G401 (cell line): ENCODE data around the gene TMEM255A. TPM values are rescaled to one million over a fixed set of nuclear protein-coding genes. Genes with fewer than 3 reads are reported as not detected.
"Not testable (repeated sequence)": the region's sequence is repeated elsewhere in the genome, so short reads cannot be mapped to it uniquely, and the experiment has no call there.

Experiments used
- DNase-seq: peaks from one replicate; pipeline ENCODE4 v3.0.0-alpha.2; 2015; ENCODE audit warnings: low spot score
- in situ Hi-C: cut with HindIII; loops from 2 replicates; pipeline ENCODE4 v1.10.0; 2016; ENCODE audit warnings: low sequenced_read_pairs, mixed read lengths
- total RNA-seq: library from RNA; depleted of rRNA; stranded (reverse); fragments of >200 nt; shearing (Covaris generic); gene quantifications from 2 replicates; pipeline ENCODE4 v1.2.3, GENCODE V29; 2014; rRNA removed

Gene TMEM255A
- not detected in 2 replicates for total RNA-seq

DNA sequence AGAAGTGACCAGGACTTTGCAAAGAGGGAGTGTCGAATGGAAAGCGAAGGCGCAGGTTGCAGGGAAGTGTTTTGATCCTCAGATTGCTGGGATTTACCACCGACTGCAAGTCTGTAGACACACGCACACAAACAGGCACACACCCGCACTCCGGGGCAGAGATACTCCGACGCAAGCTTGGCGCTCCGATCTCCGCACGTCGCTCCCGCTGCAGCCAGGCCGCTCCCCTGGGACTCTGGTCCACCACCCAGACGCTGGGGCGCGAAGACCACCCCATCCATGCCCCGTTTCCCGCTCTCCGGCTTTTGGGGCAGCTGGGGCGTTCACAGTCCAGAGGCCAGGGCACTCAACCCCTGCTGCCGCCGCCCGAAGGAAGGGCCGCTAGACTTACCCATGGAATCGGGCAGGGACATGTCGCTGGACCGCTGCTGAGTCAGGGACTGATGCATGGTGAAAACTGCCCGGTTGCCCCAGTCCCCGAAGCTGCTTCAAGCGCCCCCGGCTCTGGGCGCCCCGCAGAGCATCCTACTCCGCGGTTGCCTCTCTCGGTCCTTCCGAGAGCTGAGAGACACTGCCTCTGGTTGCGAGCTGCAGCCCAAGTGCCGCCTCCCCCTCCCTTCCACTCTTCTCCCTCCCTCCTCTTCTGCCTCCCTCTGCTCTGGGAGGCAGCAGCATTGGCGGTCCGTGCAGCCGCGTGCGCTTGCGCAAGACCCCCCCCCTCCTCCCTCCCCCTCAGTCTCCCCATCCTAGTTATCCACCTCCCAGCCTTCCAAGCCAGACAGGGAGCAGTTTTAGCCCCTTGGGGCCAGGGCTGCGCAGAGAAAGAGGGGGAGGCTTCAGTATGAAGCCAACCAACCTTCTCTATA, at the start of gene TMEM255A:
Gene TMEM255A, minus strand, starts transcription at position 601 of the 866 bp plus-strand sequence. Its CDS starts 152 bp downstream, at position 449.
- in situ Hi-C loops, result no loop called here
- DNase-seq, result peak; percentile 7

DNA sequence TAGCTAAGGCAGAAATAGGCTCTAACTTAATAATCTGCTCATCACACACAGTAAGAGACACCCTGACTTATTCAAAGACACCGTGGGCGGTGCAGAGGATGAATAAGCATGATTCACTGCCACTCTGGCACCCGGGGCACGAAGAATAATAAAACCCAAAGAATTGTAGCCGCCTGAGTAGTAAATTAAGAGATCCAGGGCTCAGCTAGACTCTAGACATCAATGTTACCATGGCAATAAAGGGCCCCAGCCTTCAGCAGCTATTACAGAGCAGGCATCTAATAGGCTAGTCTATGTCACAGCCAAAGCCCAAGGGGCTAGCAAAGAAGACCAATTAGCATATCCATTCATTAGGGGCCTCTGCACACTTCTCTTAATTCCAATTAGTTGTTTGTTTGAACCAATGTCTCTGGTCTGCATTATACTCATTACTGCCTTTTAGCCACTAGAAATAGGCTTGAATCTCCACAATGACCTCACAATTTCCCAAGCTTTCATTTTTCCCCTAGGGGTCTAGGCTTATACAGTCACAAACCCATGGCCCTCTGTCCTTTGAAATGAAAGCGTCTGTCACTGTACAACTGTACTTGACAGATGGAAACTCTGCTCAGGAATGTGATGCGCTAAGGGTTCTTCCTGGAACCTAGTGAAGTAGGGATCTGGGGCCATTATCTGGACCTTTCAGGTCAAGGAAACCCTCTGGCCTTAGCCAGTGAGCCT, 47.6 kb upstream of the TMEM255A start:
- in situ Hi-C loops, result no loop called here
- peak; percentile 16 for DNase-seq

DNA sequence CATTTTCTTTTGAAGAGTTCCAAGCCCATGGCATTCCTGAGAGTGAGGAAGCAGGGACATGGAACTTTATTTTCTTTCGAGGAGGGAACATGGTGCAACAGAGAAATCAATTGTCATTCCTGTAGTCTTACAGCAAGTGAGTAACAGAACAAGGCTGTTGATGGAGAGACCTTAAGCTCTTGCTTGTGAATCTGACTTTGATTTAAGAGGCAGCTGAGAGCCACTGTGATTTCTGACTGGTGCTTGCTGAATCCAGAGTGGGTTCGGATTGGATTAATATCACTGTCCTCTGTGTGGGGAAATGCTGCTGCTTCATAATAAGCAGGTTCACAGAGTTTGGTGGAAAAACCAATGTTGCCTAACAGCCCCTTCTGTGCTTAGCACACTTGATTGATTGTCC, 45.9 kb upstream of the TMEM255A start:
- DNase-seq, result no peak
- in situ Hi-C loops, result no loop called here

DNA sequence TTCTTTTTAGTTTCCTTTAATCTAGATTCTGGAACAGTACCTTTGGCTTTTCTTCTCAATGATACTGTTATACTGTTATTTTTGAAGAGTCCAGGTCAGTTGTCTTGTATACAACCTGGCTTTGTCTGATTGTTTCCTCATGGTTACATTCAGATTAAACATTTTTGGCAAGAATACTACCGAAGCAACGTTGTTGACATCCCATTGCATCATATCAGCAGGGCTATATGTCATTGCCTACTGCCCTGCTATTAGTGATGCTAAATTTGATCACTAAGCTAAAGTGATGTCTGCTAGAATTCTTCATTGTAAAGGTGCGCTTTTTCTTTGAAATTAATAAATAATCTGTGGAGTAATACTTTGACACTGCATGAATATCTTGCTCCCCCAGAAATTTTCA, 44.8 kb upstream of the TMEM255A start:
- in situ Hi-C loops, result no loop called here
- DNase-seq, result no peak

DNA sequence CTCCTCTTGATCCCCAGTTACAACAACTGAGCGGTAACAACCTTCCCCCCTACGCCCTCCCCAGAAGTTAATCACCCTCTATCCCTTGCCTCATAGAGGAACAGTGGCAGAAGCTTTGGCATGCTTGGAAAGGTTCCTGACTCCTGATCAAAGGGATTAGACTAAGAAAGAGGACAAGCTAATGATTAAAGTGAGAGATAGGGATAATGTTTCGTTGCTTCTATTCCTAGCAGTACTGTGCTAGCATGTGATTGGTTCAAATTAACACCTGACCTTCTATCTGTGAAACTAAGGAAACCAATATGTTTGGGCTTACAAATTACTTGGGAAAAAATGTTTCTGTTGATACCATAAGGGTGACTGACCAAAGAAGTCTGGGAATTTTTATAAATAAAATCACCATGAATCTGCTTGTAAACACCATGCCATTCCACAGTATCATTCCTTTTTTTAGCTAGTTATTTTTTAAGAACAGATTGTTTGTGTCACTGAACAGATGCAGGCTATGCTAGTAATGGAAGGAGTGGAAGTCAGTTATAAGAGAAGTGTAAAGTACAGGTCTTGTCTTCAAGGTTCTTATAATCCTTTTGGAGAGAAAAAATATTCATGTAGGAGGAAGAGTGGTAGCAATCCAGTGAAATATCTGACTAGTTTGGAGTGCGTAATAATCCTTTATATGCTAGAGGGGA, 39.3 kb upstream of the TMEM255A start:
- no peak for DNase-seq
- in situ Hi-C loops, result no loop called here

DNA sequence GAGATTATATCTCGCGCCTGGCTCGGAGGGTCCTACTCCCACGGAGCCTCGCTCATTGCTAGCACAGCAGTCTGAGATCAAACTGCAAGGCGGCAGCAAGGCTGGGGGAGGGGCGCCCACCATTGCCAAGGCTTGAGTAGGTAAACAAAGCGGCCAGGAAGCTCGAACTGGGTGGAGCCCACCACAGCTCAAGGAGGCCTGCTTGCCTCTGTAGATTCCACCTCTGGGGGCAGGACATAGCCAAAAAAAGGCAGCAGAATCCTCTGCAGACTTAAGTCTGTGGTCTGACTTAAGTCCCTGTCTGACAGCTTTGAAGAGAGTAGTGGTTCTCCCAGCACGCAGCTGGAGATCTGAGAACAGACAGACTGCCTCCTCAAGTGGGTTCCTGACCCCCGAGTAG, 33.3 kb upstream of the TMEM255A start:
- in situ Hi-C loops, DNase-seq: not testable (repeated sequence)

DNA sequence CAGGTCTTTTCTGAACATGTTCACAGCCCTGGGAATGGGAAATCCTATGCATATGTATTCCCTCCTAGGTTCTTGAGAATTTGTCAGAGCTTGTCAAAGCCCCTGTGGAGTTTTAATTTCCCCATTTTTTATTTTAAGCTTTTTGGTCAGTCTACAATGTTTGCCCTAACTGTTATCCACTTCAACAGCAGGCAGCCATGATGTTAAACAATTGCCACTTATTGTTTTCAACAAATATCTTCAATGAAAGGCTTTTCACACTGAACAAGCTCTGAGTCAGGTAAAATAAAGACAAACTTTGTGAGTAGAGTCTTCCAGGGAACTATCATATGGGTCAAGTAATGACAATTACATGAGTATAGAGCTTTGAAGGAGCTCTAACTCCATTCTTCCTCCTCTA, 25.6 kb upstream of the TMEM255A start:
- in situ Hi-C loops, result no loop called here
- no peak for DNase-seq

DNA sequence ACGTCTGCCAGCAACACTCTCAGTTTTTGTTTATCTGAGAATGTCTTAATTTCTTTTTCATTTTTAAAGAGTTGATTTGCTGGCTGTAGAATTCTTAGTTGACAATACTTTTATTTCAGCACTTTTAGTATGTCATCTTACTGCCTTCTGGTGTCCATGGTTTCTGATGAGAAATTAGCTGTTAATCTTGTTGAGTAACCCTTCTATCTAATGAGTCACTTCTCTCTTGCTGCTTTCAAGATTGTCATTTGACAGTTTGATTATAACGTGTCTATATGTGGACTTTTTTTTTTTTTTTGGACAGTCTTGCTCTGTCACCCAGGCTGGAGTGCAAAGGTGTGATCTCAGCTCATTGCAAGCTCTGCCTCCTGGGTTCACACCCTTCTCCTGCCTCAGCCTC, 24.0 kb upstream of the TMEM255A start:
- in situ Hi-C loops, result no loop called here
- DNase-seq, result no peak

DNA sequence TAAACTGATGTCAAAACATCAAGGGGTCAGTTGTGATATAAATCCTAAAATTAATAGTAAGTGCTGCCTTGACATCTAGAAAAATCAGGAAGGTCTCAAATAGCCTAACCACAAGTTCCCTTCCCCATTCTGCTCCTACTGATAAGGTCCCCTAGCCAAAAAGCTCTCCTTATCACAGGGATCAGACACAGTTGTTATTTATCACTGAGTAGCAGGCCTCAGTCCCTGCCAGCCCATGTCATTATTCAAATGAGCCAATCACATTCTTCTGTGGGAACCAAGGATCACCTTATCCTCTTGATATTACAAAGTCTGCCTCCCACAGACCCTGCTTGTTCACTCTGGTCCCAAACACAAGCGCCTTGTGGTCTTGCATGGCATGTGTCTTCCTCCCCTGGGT, 23.3 kb upstream of the TMEM255A start:
- no peak for DNase-seq
- in situ Hi-C loops, result no loop called here

DNA sequence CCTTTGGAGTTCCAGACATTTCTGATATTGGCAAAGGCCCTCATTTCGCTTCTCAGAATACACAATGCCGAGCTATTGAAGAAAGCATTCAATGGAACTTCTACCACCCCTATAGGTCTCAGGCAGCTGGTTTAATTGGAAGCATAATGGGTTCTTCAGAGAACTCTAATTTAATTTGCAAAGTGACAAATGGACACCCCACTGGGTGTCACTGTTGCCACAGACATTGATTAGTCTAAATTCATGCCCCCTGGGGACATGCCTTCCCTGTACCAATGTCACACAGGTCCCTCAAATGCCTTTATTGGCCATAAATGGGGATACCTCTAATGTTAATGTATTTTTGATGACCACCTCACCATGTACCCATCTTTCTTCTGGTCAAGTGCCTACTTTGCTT, 22.9 kb upstream of the TMEM255A start:
- in situ Hi-C loops, result no loop called here

DNA sequence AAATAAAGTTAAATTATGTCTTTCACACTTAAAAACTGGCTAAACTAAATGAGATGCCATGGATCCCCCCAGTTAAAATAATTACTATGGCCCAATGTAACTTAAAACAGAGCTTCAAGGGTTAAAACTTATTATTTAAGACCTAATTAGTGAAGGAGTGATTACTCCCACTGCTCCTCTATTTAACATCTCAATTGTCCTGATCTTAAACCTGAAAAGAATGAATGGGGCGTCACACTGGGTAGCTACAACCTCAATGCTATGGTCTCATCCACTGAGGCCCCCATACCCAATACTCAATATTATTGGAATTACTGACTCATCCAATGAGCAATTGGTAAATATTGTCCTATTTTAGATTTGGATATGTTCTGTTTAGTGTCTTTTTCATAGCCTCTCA, 21.1 kb upstream of the TMEM255A start:
- DNase-seq, result no peak
- in situ Hi-C loops, result no loop called here

More for the DNA sequence above, 22.9 kb upstream of the TMEM255A start:
- DNase-seq, result no peak

DNA sequence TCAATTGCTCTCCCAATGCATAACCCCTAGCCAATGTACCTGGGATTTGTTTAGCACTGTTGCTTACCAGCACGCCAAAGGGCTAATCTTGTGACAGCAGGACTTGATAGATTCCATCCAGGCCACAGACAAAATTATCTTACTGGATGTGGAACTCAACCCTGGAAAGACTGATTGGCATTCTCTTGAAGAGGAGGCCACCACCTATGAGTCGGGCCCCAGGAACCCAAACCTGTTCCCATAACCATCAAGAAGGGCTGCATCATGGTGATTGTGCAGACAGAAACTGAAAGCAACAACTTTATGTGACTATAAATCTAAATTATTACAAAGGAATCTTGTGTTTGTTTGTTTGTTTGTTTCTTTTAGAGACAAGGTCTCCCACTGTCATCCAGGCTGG, 19.9 kb upstream of the TMEM255A start:
- in situ Hi-C loops, result no loop called here
- DNase-seq, result no peak

DNA sequence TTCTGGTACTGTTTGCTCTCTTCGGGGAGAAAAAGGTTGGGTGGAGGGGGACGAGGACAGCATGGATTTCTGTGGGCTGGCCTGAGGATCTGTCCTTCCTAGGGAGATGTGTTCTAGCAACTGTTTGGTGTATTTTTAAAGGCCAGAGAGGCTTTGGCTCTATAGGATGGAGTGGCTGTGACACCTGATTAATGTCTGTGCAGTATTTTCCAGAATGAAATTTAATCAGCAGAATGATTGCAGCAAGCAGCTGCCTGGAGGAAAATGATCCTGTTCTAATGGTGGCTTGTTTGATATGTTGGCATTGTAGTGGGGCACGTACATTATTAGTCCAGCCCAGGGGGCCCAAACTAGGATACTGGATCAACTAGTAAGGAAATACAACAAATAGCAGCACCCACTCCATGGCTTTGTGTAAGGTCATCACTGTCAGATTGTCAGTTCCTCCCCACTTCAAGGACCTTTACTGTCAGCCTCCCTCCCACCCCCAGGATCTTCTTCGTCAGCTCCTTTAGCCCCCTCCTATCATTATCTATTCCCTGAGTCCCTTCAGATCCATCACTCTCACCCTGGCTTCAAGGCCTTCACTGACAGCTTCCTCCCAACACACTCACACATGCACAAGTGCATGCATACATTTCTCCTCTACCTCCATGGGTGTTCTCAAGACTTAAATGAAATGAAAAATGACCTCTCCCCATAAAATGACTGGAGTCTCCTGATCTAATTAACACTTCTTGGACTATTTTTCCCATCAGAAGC, 10.4 kb upstream of the TMEM255A start:
- in situ Hi-C loops, result no loop called here
- no peak for DNase-seq

DNA sequence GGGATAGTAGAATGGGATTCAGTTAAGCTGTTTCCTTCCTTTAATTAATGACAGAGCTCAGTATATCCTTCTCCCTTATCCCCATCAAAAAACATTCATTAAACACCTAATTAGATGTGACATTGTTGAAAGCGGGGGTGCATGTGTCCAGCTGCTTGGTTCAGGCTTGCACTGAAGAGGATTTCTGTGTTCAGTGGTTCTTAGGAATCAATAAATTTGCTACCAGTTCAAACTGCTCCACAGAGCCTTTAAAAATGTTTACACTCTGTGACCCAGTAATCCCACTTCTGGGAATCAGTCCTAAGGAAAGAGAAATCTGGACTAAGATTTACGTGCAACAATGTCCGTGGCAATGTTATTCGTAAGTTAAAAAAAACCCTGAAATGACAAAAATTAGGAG, 7.2 kb upstream of the TMEM255A start:
- DNase-seq, result no peak
- in situ Hi-C loops, result no loop called here

DNA sequence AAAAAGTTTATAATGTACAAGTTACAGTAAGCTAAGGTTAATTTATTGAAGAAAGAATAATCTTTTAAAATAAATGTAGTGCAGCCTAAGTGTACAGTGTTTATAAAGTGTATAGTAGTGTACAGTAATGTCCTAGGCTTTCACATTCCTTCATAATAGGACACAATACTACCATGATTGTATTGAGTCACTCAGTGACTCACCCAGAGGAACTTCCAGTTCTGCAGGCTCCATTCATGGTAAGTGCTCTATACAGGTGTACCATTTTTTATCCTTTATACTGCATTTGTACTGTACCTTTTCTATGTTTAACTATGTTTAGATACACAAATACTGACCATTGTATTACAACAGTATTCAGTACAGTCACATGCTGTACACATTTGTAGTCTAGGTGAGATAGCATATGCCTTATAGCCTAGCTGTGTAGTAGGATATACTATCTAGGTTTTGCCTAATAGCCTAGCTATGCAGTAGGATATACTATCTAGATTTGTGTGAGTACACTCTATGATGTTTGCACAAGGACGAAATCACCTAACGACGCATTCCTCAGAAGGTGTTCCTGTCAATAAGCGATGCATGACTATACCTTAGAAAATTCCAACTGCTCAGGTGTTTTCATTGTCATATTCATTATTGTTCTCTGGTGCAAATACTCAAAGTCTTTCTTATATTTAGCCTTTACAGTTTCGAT, 5.5 kb upstream of the TMEM255A start:
- in situ Hi-C loops, result no loop called here
- DNase-seq, result no peak

DNA sequence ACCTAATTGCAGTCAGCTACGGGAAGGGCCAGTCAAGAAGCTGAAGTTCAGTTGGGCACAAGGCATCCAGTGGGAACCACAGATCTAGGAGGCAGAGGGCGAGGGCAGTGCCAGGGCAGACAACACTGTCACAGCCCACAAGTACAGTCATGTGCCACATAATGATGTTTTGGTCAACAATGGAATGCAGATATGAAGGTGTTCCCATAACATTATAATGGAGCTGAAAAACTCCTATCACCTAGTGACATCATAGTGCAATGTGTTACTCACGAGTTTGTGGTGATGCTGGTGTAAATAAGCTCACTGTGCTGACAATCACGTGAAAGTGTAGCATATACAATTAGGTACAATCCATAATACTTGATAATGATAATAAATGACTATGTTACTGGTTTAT, 4.5 kb upstream of the TMEM255A start:
- no peak for DNase-seq
- in situ Hi-C loops, result no loop called here

DNA sequence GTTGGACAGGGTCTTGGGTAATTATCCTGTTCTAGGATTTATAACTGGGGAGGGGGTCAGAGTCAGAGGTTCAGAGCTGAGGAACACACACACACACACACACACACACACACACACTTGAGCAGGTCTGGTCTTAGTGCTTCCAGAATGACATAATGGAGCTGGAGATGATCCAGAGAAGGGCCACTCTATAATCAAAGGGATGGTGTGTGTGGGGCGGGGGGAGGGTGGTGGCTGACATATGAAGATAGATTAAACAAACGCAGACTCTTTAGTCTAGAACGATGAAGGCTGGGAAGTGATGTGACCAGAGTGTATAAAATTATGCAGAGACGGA, 434 bp upstream of the TMEM255A start:
- in situ Hi-C loops, result no loop called here
- DNase-seq, result no peak

DNA sequence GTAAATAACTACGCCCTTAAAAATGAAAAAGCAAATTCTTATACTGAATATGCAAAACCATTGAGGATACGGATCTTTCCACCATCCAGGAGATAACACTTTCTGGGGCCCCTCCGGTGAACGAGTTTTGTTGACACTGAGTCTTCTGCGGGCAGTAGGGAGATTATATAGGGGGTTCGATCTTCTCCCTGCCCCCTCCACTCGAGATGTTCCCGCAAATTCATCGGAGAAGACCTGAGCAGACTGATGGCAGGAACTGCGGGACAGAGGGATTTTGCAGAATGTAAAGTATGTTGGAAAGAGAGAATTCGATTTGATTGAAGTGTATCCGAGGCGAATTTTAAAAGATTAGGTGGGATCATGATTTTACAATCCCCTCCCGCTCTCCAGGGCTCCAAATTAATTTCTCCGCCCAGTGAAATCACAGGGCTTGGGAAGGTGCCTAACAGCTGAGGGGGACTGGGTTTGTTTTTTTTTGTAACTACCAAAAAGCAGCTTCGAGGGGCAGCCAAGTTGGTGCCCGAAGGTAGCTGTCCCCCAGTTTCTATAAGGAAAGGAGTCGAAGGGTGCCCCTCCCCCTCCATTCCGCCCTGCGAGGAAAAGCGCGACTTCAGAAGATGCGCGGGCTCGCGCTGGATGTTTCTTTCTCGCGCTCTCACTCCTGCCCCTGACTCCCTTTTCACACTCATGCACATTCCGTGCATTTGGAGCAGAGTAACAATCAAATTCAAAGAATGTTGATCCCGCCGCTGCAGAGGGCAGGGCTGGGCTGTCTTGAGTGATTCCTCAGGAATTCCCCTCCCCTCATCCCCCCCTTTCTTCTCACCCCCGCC, 1.2 kb downstream of the TMEM255A start:
- in situ Hi-C loops, result no loop called here

More for the DNA sequence above, 1.2 kb downstream of the TMEM255A start:
- no peak for DNase-seq
